Spleen (tissue), 11 donors: ENCODE results near the gene ZBTB17. TPM values are rescaled to one million over a fixed set of nuclear protein-coding genes. Genes with fewer than 3 reads are reported as not detected.

Experiments used
- DNase-seq: peaks from one replicate; pipeline ENCODE4 v3.0.0-alpha.2; 2020
- H3K27ac ChIP-seq, 8 donors: fragments of 200-600 bp; sonication (generic) in 7 of 8; 1 replicate in 4 of 8; 2 replicates in 4 of 8; pipeline versions ENCODE4 v1.5.0 to v1.8.0; 2016 to 2021; ENCODE audit warnings: inconsistent platforms in 4 of 8, mild to moderate bottlenecking in 4 of 8, moderate library complexity in 1 of 8
- H3K27me3 ChIP-seq, 7 donors: fragments of 200-600 bp; sonication (generic) in 6 of 7; replicated peaks in 1 of 7; 1 replicate in 4 of 7; 2 replicates in 3 of 7; pipeline versions ENCODE4 v1.5.0 to v1.8.0; 2016 to 2021; ENCODE audit warnings: inconsistent platforms in 3 of 7, mild to moderate bottlenecking in 1 of 7
- H3K36me3 ChIP-seq, 6 donors: fragments of 200-600 bp; sonication (generic) in 5 of 6; 1 replicate in 4 of 6; 2 replicates in 2 of 6; pipeline versions ENCODE4 v1.5.0 to v1.8.0; 2016 to 2021; ENCODE audit warnings: inconsistent platforms in 2 of 6
- H3K4me1 ChIP-seq, 6 donors: fragments of 200-600 bp; sonication (generic) in 5 of 6; 1 replicate in 3 of 6; 2 replicates in 3 of 6; pipeline versions ENCODE4 v1.5.0 to v1.8.0; 2016 to 2021; ENCODE audit warnings: inconsistent platforms in 3 of 6
- H3K4me3 ChIP-seq, 8 donors: fragments of 200-600 bp; sonication (generic) in 7 of 8; 1 replicate in 4 of 8; 2 replicates in 4 of 8; pipeline versions ENCODE4 v1.5.0 to v1.8.0; 2016 to 2021; ENCODE audit warnings: inconsistent platforms in 4 of 8, mild to moderate bottlenecking in 4 of 8, moderate library complexity in 2 of 8
- H3K9me3 ChIP-seq, 8 donors: fragments of 200-600 bp; sonication (generic) in 7 of 8; 1 replicate in 4 of 8; 2 replicates in 4 of 8; pipeline versions ENCODE4 v1.5.0 to v1.8.0; 2016 to 2021; ENCODE audit warnings: inconsistent platforms in 4 of 8
- POLR2A ChIP-seq, 3 donors: fragments of 450-650 bp; IDR thresholded peaks; one replicate each; pipeline ENCODE4 v1.5.1; 2017; ENCODE audit warnings: antibody characterized with exemption in 3 of 3, mild to moderate bottlenecking in 1 of 3
- POLR2AphosphoS5 ChIP-seq, 3 donors: sonication (generic); formaldehyde crosslinking; IDR thresholded peaks; one replicate each; pipeline ENCODE4 v1.5.1; 2017; ENCODE audit warnings: antibody characterized with exemption in 3 of 3
- WGBS, 5 donors: extraction: QIAGEN DNeasy Blood & Tissue Kit in 3 of 5; methylation state at CpG; one replicate each; pipeline versions ENCODE4 v1.1.5 to v1.1.7; 2013 to 2018; 5-methylcytosine and 5-hydroxymethylcytosine counted together
- intact Hi-C: fragments of 100-400 bp; cut with DNase I; formaldehyde crosslinking; loops from one replicate; pipeline ENCODE4 v1.15.0; 2023; ENCODE audit warnings: low total_unique reads
- polyA plus RNA-seq, 3 donors: library from polyadenylated mRNA; stranded (reverse); fragments of 200-250 nt; gene quantifications; one replicate each; pipeline ENCODE4 v1.2.1, GENCODE V29; 2013
- total RNA-seq, 7 donors: library from RNA; depleted of rRNA in 3 of 7; stranded (reverse); fragments of >200 nt in 3 of 7; fragmentation: NEBNext Ultra II Directional in 4 of 7; extraction: Animal tissue kit (Norgen Biotek cat#: 25700) in 4 of 7; gene quantifications; one replicate each; pipeline versions ENCODE4 v1.1.0 to v1.2.1, GENCODE V29; 2016 to 2021
- TF ChIP-seq, protein P1 (sequence below), 11 experiments: fragments of 200-600 bp in 7 of 11; fragments of 450-650 bp in 4 of 11; sonication (generic) in 4 of 11; IDR thresholded peaks in 8 of 11; conservative IDR thresholded peaks in 3 of 11; 1 replicate in 7 of 11; 2 replicates in 4 of 11; pipeline versions ENCODE4 v1.4.0 to v1.8.0; 2016 to 2021; ENCODE audit warnings: antibody characterized with exemption in 11 of 11, inconsistent platforms in 4 of 11, mild to moderate bottlenecking in 1 of 11
- donor health status: healthy with polysubstance abuse.
- donor health status: DM: no; HTN: no; CAD: no; lungs with moderate emphysema.
- donor health status: DM: no; HTN: no; CAD: no.
- donor health status: Bipolar disorder and iron deficiency.
- donor health status: healthy.
- donor health status: DM: no; HTN: no; CAD: no.
- donor health status: DM: yes; HTN: yes; CAD: no.

ZBTB17 gene
- total and polyA plus RNA-seq, 10 donors, result 36.8 to 139 (median 53.4) TPM

DNA sequence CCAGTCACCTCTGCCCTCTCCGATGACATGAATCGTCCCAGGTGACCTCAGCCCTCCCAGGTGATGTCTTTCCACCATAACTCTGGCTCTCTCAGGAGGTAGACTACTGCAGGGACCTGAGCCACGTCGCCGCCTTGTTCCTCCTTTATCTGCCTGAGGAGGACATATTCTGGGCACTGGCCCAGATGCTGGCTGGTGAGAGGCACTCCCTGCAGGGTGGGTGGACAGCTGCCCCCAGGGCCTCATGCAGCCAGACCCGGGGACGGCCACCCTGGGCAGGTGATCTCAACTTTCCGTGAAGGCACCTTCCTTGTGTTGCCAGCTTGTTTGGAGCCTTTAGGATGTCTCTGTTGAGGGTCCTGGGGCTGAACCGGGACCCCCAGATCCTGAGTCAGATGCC is 13.9 kb upstream of the ZBTB17 start:
- H3K9me3 ChIP-seq, result no peaks in the 10 kb centered on the region
- H3K27ac ChIP-seq, result no peak overlapping the region
- TF ChIP-seq POLR2A (IDR thresholded peaks at IDR 0.05) (no peak), POLR2AphosphoS5 (IDR thresholded peaks at IDR 0.05) (no peak)
- TF ChIP-seq, protein P1, sequence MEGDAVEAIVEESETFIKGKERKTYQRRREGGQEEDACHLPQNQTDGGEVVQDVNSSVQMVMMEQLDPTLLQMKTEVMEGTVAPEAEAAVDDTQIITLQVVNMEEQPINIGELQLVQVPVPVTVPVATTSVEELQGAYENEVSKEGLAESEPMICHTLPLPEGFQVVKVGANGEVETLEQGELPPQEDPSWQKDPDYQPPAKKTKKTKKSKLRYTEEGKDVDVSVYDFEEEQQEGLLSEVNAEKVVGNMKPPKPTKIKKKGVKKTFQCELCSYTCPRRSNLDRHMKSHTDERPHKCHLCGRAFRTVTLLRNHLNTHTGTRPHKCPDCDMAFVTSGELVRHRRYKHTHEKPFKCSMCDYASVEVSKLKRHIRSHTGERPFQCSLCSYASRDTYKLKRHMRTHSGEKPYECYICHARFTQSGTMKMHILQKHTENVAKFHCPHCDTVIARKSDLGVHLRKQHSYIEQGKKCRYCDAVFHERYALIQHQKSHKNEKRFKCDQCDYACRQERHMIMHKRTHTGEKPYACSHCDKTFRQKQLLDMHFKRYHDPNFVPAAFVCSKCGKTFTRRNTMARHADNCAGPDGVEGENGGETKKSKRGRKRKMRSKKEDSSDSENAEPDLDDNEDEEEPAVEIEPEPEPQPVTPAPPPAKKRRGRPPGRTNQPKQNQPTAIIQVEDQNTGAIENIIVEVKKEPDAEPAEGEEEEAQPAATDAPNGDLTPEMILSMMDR (IDR thresholded peaks at IDR 0.05 in 8 of 11, conservative IDR thresholded peaks at IDR 0.05 in 3 of 11), result no peak
- no peaks in the 10 kb centered on the region for H3K4me1 ChIP-seq
- no peak overlapping the region for H3K4me3 ChIP-seq
- intact Hi-C loops, result no loop called here
- no peaks in the 10 kb centered on the region for H3K36me3 ChIP-seq
- 63 to 84% (median 81%) methylated on average over 5 to 9 of the region's 9 CpGs for WGBS, 5 donors
- DNase-seq, result peak; percentile 54
- H3K27me3 ChIP-seq, result no peaks in the 10 kb centered on the region

DNA sequence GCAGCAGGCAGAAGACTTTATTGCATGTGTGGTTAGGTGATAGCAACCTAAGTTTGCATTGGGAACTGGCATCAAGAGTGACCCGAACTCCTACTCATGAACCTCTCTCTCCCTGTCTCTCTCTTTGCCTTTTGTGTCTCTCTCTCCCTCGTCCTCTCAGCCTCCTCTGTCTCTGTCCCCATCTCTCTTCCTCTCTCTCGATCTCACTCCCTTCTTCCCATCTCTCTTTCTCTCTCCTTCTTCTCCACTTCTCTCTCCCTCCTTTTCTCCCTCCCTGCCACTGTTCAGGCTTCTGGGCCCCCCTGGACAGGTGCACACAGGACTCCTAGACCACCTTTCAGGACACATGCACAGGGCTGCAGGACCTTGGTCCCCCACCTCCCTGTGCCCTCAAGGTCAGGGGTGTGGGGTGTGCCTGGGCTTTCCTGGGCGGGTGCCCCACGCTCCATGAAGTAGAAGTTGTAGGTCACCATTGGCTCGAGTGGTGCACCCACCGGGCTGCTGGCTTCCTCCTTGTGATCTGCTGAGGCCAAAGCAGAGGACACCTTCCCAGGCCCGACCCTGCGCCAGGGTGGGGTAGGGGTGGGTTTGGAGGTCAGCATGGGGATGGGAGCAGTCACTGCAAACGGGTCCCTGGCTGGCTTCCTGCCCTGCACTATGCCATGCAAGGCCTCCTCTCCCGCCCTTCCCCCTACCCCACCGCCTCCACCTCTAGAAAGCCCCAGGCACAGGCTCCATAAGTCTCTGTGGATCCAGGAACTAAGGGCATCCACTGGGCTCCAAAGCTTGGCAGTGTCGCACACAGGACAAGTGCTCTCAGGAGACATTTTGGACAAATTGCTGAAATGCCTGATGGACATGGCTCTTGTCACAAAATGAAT is 13.2 kb upstream of the ZBTB17 start:
- no peak overlapping the region for H3K4me3 ChIP-seq
- WGBS, 5 donors, result 78 to 85% (median 84%) methylated on average over 9 to 13 of the region's 13 CpGs
- no peaks in the 10 kb centered on the region for H3K4me1 ChIP-seq
- H3K36me3 ChIP-seq, result no peaks in the 10 kb centered on the region
- TF ChIP-seq POLR2A (IDR thresholded peaks at IDR 0.05) (no peak), POLR2AphosphoS5 (IDR thresholded peaks at IDR 0.05) (no peak)
- TF ChIP-seq, protein P1 (IDR thresholded peaks at IDR 0.05 in 8 of 11, conservative IDR thresholded peaks at IDR 0.05 in 3 of 11), result no peak
- H3K9me3 ChIP-seq, result no peaks in the 10 kb centered on the region
- H3K27ac ChIP-seq, result no peak overlapping the region
- intact Hi-C loops, result no loop called here
- H3K27me3 ChIP-seq, result no peaks in the 10 kb centered on the region
- DNase-seq, result peak; percentile 45

DNA sequence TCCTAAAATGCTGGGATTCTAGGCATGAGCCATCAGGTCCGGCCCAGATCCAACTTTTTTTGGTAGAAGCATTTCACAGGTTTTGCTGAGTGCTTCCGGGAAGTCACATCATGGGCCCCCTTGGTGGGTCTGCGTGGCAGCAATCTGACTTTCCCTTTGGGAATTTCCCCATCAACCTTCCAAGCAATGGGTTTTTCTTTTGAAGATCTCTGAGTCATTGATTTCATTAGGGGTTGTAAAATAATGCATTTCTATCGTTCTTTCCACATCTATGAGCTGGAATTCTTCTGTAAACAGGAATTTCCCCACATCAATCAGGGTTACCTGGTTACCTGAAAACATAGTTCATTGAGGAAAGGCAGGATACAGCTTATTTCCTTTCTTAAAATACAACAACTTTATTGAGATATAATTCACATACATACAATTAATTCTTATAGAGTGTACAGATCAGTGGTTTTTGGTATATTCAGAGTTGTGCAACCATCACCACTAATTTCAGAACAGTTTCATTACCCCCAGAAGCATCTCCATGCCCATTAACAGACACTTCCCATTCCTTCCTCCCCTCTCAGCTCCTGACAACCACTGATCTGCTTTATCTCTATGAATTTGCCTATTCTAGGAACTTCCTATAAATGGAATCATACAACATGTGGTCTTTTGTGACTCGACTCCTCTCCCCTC is 9.9 kb upstream of the ZBTB17 start:
- intact Hi-C loops, result no loop called here
- no peak for TF ChIP-seq POLR2AphosphoS5 (IDR thresholded peaks at IDR 0.05)
- no peak for TF ChIP-seq POLR2A (IDR thresholded peaks at IDR 0.05)
- TF ChIP-seq, protein P1 (IDR thresholded peaks at IDR 0.05 in 8 of 11, conservative IDR thresholded peaks at IDR 0.05 in 3 of 11), result no peak
- DNase-seq, result no peak

DNA sequence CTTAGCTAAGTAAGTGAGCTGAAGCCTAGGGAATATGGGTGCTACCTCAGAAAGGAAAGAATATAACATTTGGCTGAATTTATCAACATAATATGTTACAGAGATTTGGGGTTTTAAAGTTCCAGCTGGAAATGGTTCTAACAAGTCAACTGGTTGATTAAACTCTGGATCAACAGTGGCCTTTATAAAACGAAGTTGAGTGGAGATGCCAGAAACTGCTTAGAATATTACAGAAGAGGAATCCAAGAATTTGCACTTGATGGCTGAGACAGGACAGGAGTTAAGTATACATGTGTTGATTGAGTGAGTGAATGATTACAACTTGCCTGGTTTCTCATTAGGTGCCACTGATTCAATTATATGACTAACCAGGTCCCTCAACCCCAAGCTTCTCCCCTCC is 7.4 kb upstream of the ZBTB17 start:
- H3K27ac ChIP-seq, result no peak overlapping the region
- no peak overlapping the region for H3K4me3 ChIP-seq
- H3K9me3 ChIP-seq, result no peaks in the 10 kb centered on the region
- WGBS, 5 donors, result 33 to 64% (median 47%) methylated on average over 1 of the region's 1 CpG
- no peaks in the 10 kb centered on the region for H3K4me1 ChIP-seq
- no peak for TF ChIP-seq POLR2A (IDR thresholded peaks at IDR 0.05)
- TF ChIP-seq, protein P1 (IDR thresholded peaks at IDR 0.05 in 8 of 11, conservative IDR thresholded peaks at IDR 0.05 in 3 of 11), result no peak
- no peak for TF ChIP-seq POLR2AphosphoS5 (IDR thresholded peaks at IDR 0.05)
- no peak for DNase-seq
- intact Hi-C loops, result no loop called here
- no peaks in the 10 kb centered on the region for H3K27me3 ChIP-seq
- H3K36me3 ChIP-seq, result no peaks in the 10 kb centered on the region

More for the DNA sequence above, 9.9 kb upstream of the ZBTB17 start:
- no peaks in the 10 kb centered on the region for H3K27me3 ChIP-seq
- no peaks in the 10 kb centered on the region for H3K4me1 ChIP-seq
- no peak overlapping the region for H3K4me3 ChIP-seq
- H3K27ac ChIP-seq, result no peak overlapping the region
- 39 to 66% (median 55%) methylated on average over 5 of the region's 5 CpGs for WGBS, 5 donors
- H3K9me3 ChIP-seq, result no peaks in the 10 kb centered on the region
- H3K36me3 ChIP-seq, result no peaks in the 10 kb centered on the region
